Prostate gland (tissue), 2 donors: ENCODE results near the gene IGSF23. TPM values are rescaled to one million over a fixed set of nuclear protein-coding genes. Genes with fewer than 3 reads are reported as not detected.

Experiments
- DNase-seq: peaks from one replicate; pipeline ENCODE4 v3.0.0-alpha.2; 2019; ENCODE audit warnings: low spot score
- H3K27ac ChIP-seq, 2 donors: fragments of 200-600 bp; sonication (generic); 2 replicates each; pipeline ENCODE4 v1.5.1; 2017 to 2019
- H3K27me3 ChIP-seq: fragments of 200-600 bp; sonication (generic); replicated peaks from 2 replicates; pipeline ENCODE4 v1.5.1; 2019; ENCODE audit not compliant: insufficient read depth
- H3K36me3 ChIP-seq, 2 donors: fragments of 200-600 bp; sonication (generic); 1 replicate in 1 of 2; 2 replicates in 1 of 2; pipeline versions ENCODE4 v1.5.1 to v1.8.1; 2017 to 2019
- H3K4me1 ChIP-seq: fragments of 200-600 bp; sonication (generic); replicated peaks from 2 replicates; pipeline ENCODE4 v1.5.1; 2019
- H3K4me3 ChIP-seq, 2 donors: fragments of 200-600 bp; sonication (generic); 2 replicates each; pipeline ENCODE4 v1.5.1; 2017 to 2019
- H3K9me3 ChIP-seq: fragments of 200-600 bp; sonication (generic); 2 replicates; pipeline ENCODE4 v1.5.1; 2017
- CTCF ChIP-seq, 4 experiments: fragments of 200-600 bp in 2 of 4; fragments of 450-650 bp in 2 of 4; sonication (generic) in 2 of 4; IDR thresholded peaks; 1 replicate in 3 of 4; 2 replicates in 1 of 4; pipeline ENCODE4 v1.5.1; 2016 to 2019; ENCODE audit warnings: antibody characterized with exemption in 4 of 4, mild to moderate bottlenecking in 2 of 4, moderate library complexity in 2 of 4
- POLR2A ChIP-seq: fragments of 450-650 bp; IDR thresholded peaks from one replicate; pipeline ENCODE4 v1.6.1; 2016; ENCODE audit warnings: antibody characterized with exemption, mild to moderate bottlenecking
- POLR2AphosphoS5 ChIP-seq: sonication (generic); formaldehyde crosslinking; IDR thresholded peaks from one replicate; pipeline ENCODE4 v1.6.1; 2017; ENCODE audit warnings: antibody characterized with exemption
- WGBS: methylation state at CpG from one replicate; pipeline ENCODE4 v1.1.5; 2018; 5-methylcytosine and 5-hydroxymethylcytosine counted together
- intact Hi-C: fragments of 100-400 bp; cut with DNase I; formaldehyde crosslinking; loops from one replicate; pipeline ENCODE4 v1.14.2; 2022
- total RNA-seq, 2 donors: library from RNA; depleted of rRNA; stranded (reverse); fragments of >200 nt; gene quantifications; one replicate each; pipeline ENCODE4 v1.1.0, GENCODE V29; 2016

Gene IGSF23
- total RNA-seq = not detected

GRCh38 chr19:44613295-44614178, at the start of gene IGSF23:
Gene IGSF23 (plus strand): TSS chr19:44613563. CDS start chr19:44613646, 83 bp downstream.
- 87% methylated on average over 25 of the region's 25 CpGs for WGBS

GRCh38 chr19:44566984-44567383, 46.4 kb upstream of the IGSF23 start:
- H3K36me3 ChIP-seq = no peaks in the 10 kb centered on the region
- no peak overlapping the region for H3K4me3 ChIP-seq
- H3K27me3 ChIP-seq = no peaks in the 10 kb centered on the region
- no peaks in the 10 kb centered on the region for H3K9me3 ChIP-seq
- DNase-seq = no peak
- intact Hi-C loops = no loop called here
- no peak for TF ChIP-seq POLR2A
- TF ChIP-seq CTCF (IDR thresholded peaks at IDR 0.05) = no peak
- no peak for TF ChIP-seq POLR2AphosphoS5
- H3K27ac ChIP-seq = no peak overlapping the region
- no peaks in the 10 kb centered on the region for H3K4me1 ChIP-seq
- WGBS = 29% methylated on average over 5 of the region's 5 CpGs

More at GRCh38 chr19:44613295-44614178, at the start of gene IGSF23:
- Histone ChIP-seq H3K27ac (no peak within 1 kb of the TSS), H3K27me3 (no peaks in the 10 kb centered on the region), H3K9me3 (no peaks in the 10 kb centered on the region), H3K4me3 (no peak within 1 kb of the TSS), H3K36me3 (no peaks in the 10 kb centered on the region), H3K4me1 (no peaks in the 10 kb centered on the region)
- intact Hi-C loops = no loop called here
- DNase-seq = no peak
- TF ChIP-seq POLR2A (no peak), CTCF (IDR thresholded peaks at IDR 0.05) (no peak), POLR2AphosphoS5 (no peak)

- Histone ChIP-seq H3K9me3 (no peaks in the 10 kb centered on the region), H3K36me3 (no peaks in the 10 kb centered on the region), H3K27me3 (no peaks in the 10 kb centered on the region), H3K4me1 (no peaks in the 10 kb centered on the region), H3K27ac (no peak overlapping the region), H3K4me3 (no peak overlapping the region)
- no peak for DNase-seq
- intact Hi-C loops = no loop called here
- TF ChIP-seq POLR2A (no peak), POLR2AphosphoS5 (no peak), CTCF (IDR thresholded peaks at IDR 0.05) (no peak)
- WGBS = 57% methylated on average over 2 of the region's 2 CpGs
These were observed 45.6 kb upstream of the IGSF23 start for GRCh38 chr19:44567745-44568144.

GRCh38 chr19:44570603-44570983, 42.8 kb upstream of the IGSF23 start:
- DNase-seq = no peak
- 41% methylated on average over 3 of the region's 3 CpGs for WGBS
- Histone ChIP-seq H3K4me1 (no peaks in the 10 kb centered on the region), H3K9me3 (no peaks in the 10 kb centered on the region), H3K4me3 (no peak overlapping the region), H3K36me3 (no peaks in the 10 kb centered on the region), H3K27ac (no peak overlapping the region), H3K27me3 (no peaks in the 10 kb centered on the region)
- intact Hi-C loops = loop anchor here (2.0 kb wide), 1 partner anchor 86 kb away; no protein-coding TSS in a partner anchor
- TF ChIP-seq POLR2A (no peak), POLR2AphosphoS5 (no peak), CTCF (IDR thresholded peaks at IDR 0.05) (no peak)
